ENCODE measurements around the gene ATOSA. TPM values are rescaled to one million over a fixed set of nuclear protein-coding genes. Genes with fewer than 3 reads are reported as not detected.

Gene ATOSA
- total RNA-seq, 1 experiment from 2014 or later = 5.8 TPM

- Histone ChIP-seq H4K5ac (ENCODE audit: insufficient read length, low read depth, low read length) (no peak overlapping the region), H4K91ac (ENCODE audit: insufficient read length, low read depth, low read length) (no peak overlapping the region), H3K9ac (ENCODE audit: extremely low read depth, insufficient read length, low read length) (no peak overlapping the region), H2BK20ac (ENCODE audit: low read depth, low read length, poor library complexity, severe bottlenecking) (no peak overlapping the region), H3K4me2 (ENCODE audit: insufficient read depth, insufficient read length, low read length) (no peak overlapping the region), H2AFZ (ENCODE audit: low read length) (no peak overlapping the region), H2BK120ac (ENCODE audit: low read depth, low read length, poor library complexity, severe bottlenecking) (no peak overlapping the region), H3K79me2 (ENCODE audit: insufficient read depth, low read length) (no peaks in the 10 kb centered on the region), H4K8ac (replicated peaks; ENCODE audit: insufficient read length, low read depth, low read length) (no peak overlapping the region), H2AK5ac (ENCODE audit: insufficient read length, low read length) (no peak overlapping the region), H3K14ac (ENCODE audit: insufficient read depth, low read length) (no peak overlapping the region), H3K23me2 (ENCODE audit: insufficient read length, low read depth, low read length, poor library complexity, severe bottlenecking) (no peaks in the 10 kb centered on the region), H2BK15ac (ENCODE audit: low read depth, low read length) (no peak overlapping the region), H3K23ac (ENCODE audit: insufficient read length, low read depth, low read length) (no peak overlapping the region), H2BK12ac (ENCODE audit: insufficient read length, low read depth, low read length) (no peak overlapping the region), H3K4me1 (ENCODE audit: insufficient read depth, low read length) (no peaks in the 10 kb centered on the region), H3K18ac (ENCODE audit: insufficient read length, low read depth, low read length) (no peak overlapping the region), H4K20me1 (ENCODE audit: control insufficient read depth, insufficient read depth, insufficient read length) (no peaks in the 10 kb centered on the region), H3K27me3 (ENCODE audit: insufficient read depth, low read length) (no peaks in the 10 kb centered on the region), H3K79me1 (ENCODE audit: insufficient read depth, low read depth, low read length, poor library complexity, severe bottlenecking) (no peaks in the 10 kb centered on the region), H3K27ac (ENCODE audit: insufficient read length, low read depth, low read length) (no peak overlapping the region), H3K56ac (ENCODE audit: insufficient read length, low read depth, low read length) (no peak overlapping the region), H3T11ph (ENCODE audit: low read length) (no peak overlapping the region), H2BK5ac (ENCODE audit: insufficient read length, low read length) (no peak overlapping the region), H3K9me3 (ENCODE audit: control insufficient read depth, low read depth, low read length) (no peaks in the 10 kb centered on the region), H3K4ac (ENCODE audit: low read depth, low read length) (no peak overlapping the region)
- no CpG with 5 or more reads among the region's 5 CpGs for whole genome bisulfite sequencing (ENCODE audit: extremely low coverage, insufficient read length, low lambda C conversion rate)
- Mint-ChIP-seq H3K4me1 (no peaks in the 10 kb centered on the region), H3K4me3 (no peak overlapping the region), H3K27ac (no peak overlapping the region), H3K9me3 (no peaks in the 10 kb centered on the region), H3K36me3 (ENCODE audit: insufficient read depth in 1 of 3, low read depth in 3 of 3) (no peaks in the 10 kb centered on the region), H3K27me3 (ENCODE audit: low read depth) (no peaks in the 10 kb centered on the region)
- TF ChIP-seq CTCF (conservative IDR thresholded peaks at IDR 0.05) = no peak
- no peak for DNase-seq
These were observed 36.5 kb downstream of the ATOSA start for GRCh38 chr15:52642386-52643361.
